Body of pancreas (tissue), 4 donors: ENCODE data around the gene MSL1.

Experiments used
- CTCF ChIP-seq, 7 experiments: fragments of 450-650 bp in 4 of 7; fragments of 200-600 bp in 3 of 7; sonication (generic) in 3 of 7; IDR thresholded peaks; one replicate each; pipeline ENCODE4 v1.5.1; 2016 to 2019; ENCODE audit warnings: antibody characterized with exemption in 7 of 7
- POLR2A ChIP-seq, 3 donors: fragments of 450-650 bp; IDR thresholded peaks; one replicate each; pipeline ENCODE4 v1.6.1; 2016; ENCODE audit warnings: antibody characterized with exemption in 3 of 3, mild to moderate bottlenecking in 2 of 3

GRCh38 chr17:40091691-40092397 lies 29.9 kb upstream of the MSL1 start:
- TF ChIP-seq CTCF (IDR thresholded peaks at IDR 0.05) (no peak), POLR2A (IDR thresholded peaks at IDR 0.05) (peak in 2 of 3 donors; percentile 8 to 20)
